HG03159 (cell line): ENCODE data around the gene ABCB9.
A peak's percentile ranks its signal among the peaks of the same experiment; 100 is the strongest.
"Not testable (repeated sequence)": the region's sequence is repeated elsewhere in the genome, so short reads cannot be mapped to it uniquely, and the experiment has no call there.

Experiments used
- ATAC-seq: cut with Tn5 transposase; IDR thresholded peaks from one replicate; pipeline ENCODE4 v1.9.1; 2021; ENCODE audit warnings: mild to moderate bottlenecking, moderate library complexity; ENCODE audit not compliant: unreplicated experiment

Gene ABCB9

GRCh38 chr12:122965851-122966742 is at the start of gene ABCB9:
TSS of gene ABCB9 (minus strand) at chr12:122966463. CDS start at chr12:122960235, 6,228 bp downstream.
- ATAC-seq = peak; percentile 73

- ATAC-seq = not testable (repeated sequence)
These were observed 48.2 kb upstream of the ABCB9 start for GRCh38 chr12:123014473-123014872.

GRCh38 chr12:123013185-123014095 is 47.2 kb upstream of the ABCB9 start:
- no peak for ATAC-seq

- no peak for ATAC-seq
These were observed 45.4 kb upstream of the ABCB9 start for GRCh38 chr12:123011701-123012100.

GRCh38 chr12:123010681-123011080 is 44.4 kb upstream of the ABCB9 start:
- no peak for ATAC-seq

GRCh38 chr12:123010110-123010509 is 43.8 kb upstream of the ABCB9 start:
- ATAC-seq = no peak

- no peak for ATAC-seq
These were observed 40.7 kb upstream of the ABCB9 start for GRCh38 chr12:123006977-123007376.

GRCh38 chr12:123005081-123005626 is 38.9 kb upstream of the ABCB9 start:
- no peak for ATAC-seq

GRCh38 chr12:123004287-123004686 is 38.0 kb upstream of the ABCB9 start:
- ATAC-seq = no peak

GRCh38 chr12:123003257-123003656 is 37.0 kb upstream of the ABCB9 start:
- ATAC-seq = no peak

GRCh38 chr12:123001464-123001863 is 35.2 kb upstream of the ABCB9 start:
- ATAC-seq = no peak

- ATAC-seq = no peak
These were observed 34.3 kb upstream of the ABCB9 start for GRCh38 chr12:123000578-123000977.

GRCh38 chr12:122999986-123000420 is 33.7 kb upstream of the ABCB9 start:
- no peak for ATAC-seq

- no peak for ATAC-seq
These were observed 33.1 kb upstream of the ABCB9 start for GRCh38 chr12:122999196-122999946.

GRCh38 chr12:122998316-122998715 is 32.1 kb upstream of the ABCB9 start:
- ATAC-seq = no peak

- ATAC-seq = no peak
These were observed 31.3 kb upstream of the ABCB9 start for GRCh38 chr12:122997343-122998250.

- ATAC-seq = no peak
These were observed 30.5 kb upstream of the ABCB9 start for GRCh38 chr12:122996621-122997342.

GRCh38 chr12:122996188-122996601 is 29.9 kb upstream of the ABCB9 start:
- ATAC-seq = no peak
